ENCODE results near the gene POU2F1.
"Not testable (repeated sequence)": the region's sequence is repeated elsewhere in the genome, so short reads cannot be mapped to it uniquely, and the experiment has no call there.

POU2F1 gene

DNA sequence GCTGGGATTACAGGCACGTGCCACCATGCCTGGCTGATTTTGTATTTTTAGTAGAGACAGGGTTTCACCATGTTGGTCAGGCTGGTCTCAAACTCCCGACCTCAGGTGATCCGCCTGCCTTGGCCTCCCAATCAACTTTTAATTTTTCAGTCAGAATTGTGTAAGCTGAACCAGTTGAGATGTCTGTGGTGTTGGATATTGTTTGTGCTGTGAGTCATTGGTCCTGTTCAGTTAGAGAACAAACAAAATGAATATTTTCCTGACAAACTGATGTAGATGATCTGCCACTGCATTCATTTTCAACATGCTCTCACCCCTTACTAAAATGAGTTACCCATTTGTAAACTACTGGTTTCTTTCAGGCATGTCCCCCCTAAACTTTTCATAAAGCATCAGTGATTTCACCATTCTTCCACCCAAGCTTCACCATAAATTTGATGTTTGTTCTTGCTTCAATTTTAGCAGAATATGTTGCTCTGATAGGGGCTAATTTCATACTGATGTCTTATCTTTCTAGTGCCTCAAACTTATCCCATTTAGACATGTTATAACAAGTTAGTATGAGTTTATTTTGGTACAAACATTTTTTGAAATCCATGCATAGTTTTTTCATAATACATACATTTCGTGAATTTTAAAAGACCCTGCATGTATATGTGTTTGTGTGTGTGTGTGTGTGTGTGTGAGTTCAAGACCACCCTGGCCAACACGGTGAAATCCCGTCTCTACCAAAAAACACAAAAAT lies 15.2 kb upstream of the POU2F1 start:
- DNase-seq (ENCODE audit: low read depth in 2 of 2) = not testable (repeated sequence)

DNA sequence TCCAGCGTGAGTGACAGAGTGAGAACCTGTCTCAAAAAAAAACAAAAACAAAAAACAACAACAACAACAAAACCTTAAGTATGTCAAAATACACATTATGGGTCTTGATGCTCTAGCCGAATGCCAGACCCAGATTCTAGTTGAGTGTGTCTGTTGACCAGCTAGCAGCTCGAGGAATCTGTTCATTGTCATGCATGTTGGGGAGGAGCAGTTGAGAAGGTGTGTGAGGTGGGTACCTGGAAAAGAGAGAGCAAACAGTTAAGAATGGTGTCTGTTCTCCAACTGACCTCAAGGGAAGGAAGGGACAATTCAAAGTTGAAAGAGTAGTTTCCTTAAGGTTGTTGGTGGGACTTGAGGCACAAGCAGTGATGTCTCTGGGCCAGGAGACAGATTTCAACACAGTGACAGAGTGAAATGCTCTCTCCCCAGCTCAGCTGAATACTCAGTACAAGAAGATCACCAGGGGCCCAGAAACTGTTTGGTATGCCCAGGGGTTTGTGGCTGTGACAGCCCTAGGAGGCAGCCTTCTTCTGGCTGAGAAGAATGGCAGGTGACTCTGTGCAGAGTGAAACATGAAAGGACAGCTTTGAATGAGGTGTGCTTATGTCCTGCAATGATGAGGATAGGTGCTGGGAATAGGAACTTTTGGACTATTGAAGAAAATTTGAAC lies 14.4 kb upstream of the POU2F1 start:
- DNase-seq (ENCODE audit: low read depth in 2 of 2) = no peak

DNA sequence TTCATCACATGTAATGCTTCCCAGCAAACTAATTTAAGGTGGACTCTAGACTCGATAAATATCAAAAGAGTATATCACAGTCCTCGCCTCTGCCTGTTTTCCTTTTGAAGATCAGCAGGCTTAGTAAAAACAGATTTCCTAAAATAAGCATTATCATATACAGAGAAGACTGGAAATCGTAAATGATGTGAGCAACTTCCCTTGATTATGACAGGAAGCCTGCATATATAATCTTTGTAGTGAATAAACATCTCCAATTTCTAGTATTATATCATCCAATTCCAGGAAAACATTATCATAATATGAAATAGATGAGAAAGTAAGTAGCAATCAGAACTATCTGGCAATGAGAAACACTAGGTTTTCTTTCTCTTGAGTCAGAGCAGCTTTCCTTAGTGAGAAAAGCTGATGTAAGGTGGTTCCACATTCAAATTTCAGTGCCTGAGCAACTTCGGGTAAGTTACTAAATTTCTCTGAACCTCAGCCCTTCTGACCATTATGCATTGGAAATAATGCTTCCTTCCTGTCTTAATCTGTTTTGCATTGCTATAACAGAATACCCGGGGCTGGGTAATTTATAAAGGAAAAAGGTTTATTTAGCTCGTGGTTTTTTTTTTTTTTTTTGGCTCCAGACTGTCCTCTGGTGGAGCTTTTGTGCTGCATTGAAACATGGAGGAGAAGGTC lies 12.6 kb upstream of the POU2F1 start:
- DNase-seq (ENCODE audit: low read depth in 2 of 2) = no peak

DNA sequence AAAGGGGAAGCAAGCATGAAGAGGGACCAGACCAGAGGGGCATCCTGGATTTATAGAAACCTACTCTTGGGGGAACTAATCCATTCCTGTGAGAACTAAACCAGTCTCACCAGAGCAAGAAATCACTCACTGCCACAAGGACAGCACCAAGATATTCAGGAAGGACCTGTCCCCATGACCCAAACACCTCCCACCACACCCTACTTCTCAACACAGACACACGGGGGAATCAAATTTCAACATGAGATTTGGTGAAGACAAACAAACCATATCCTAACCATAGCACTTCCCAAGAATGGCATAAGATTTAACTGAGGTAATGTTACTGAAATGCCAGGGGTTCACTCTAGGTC lies 12.1 kb upstream of the POU2F1 start:
- no peak for DNase-seq (ENCODE audit: low read depth in 2 of 2)

DNA sequence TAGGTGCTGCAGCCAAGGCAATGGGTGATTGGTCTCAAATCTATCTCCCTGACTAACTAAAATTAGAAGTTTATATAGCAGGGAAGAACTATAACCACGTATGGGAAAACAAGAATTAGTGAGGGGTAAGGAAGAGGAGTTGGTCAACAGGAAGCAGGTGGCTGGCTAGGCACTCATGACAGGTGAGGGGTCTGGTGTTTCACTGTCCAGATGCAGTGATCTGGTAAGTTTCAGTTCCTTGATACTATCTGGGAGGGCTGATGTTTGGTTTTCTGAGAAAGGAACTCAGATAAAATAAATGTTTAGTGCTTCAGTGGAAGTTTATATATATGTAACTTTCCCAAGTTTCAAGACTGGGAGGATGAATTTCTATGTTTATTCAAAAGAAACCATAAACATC lies 11.6 kb upstream of the POU2F1 start:
- no peak for DNase-seq (ENCODE audit: low read depth in 2 of 2)

DNA sequence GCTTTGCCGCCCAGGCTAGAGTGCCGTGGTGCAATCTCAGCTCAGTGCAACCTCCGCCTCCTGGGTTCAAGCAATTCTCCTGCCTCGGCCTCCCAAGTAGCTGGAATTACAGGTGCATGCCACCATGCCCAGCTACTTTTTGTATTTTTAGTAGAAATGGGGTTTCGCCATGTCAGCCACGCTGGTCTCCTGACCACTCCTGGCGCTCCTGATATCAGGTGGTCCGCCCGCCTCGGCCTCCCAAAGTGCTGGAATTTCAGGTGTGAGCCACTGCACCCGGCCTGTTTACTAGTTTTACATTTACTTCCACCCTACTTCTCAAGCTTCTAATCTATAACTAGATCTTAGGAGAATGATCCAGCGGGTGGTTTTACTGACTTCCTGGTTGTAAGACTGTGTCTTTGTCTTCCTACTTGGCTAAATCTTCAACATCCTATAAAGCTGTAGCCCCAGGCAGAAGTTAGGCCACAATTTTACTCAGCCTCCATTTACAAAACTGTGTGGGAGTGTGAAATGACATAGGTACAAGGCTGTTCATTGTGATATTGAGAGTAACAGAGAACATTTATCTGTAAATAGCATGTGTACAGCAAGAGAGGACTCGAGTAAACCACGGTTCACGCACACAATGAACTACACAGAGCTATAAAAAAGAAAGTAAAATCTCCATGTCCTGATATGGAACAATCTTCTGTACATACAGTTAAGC lies 9.6 kb upstream of the POU2F1 start:
- DNase-seq (ENCODE audit: low read depth in 2 of 2) = no peak

DNA sequence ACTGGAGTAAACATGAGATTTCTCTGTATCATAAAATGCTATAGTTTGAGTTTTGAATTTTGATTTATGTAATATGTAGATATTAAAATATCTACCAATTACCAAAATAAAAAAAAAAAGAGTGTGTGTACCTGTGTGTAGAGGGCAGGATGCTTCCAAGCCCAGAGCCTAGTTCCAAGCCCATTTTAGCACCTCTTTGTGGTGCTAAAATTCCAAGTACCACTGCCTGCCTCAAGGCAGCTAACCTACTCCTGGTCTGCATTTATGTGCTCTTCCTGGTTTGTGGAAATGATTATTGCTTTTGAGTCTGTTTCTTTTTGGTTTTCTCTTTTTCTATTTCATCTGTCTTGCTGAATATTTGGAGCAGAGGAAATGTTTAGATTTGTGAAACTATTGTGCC lies 8.7 kb upstream of the POU2F1 start:
- no peak for DNase-seq (ENCODE audit: low read depth in 2 of 2)

DNA sequence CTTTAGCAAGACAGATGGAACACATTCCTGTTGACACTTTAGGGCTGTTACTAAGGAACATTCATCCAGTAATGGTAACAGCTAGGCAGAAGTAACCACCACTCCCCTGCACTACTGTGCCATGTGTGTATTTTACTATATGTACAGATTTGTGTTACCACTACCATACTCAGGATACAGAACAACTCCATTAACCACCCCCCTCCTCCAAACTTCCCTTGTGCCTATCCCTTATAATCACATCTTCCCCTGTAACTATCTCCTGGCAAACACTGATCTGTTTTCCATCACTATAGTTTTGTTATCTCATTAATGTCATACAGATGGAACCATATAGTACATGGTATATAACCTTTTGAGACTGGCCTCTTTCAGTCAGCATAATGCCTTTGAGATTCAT lies 3.9 kb upstream of the POU2F1 start:
- DNase-seq (ENCODE audit: low read depth in 2 of 2) = no peak

DNA sequence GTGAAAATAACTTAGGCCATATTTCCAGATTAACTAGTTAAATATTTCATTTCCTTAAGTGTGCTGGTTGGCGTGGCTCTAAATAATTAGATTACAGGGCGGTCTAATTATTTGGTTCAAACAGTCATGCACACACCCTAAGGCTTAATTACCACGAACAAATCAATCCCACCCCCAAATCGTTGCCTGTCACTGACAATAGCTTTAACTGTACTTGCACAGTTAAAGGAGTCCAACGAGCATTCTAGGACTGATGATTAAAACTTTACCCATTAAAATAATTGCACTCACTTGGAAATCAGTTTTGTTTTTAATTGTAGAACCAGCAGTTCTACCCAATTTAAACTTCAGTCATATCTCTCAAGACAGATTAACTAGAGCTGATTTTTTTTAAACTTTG lies 1.5 kb upstream of the POU2F1 start:
- no peak for DNase-seq (ENCODE audit: low read depth in 2 of 2)

DNA sequence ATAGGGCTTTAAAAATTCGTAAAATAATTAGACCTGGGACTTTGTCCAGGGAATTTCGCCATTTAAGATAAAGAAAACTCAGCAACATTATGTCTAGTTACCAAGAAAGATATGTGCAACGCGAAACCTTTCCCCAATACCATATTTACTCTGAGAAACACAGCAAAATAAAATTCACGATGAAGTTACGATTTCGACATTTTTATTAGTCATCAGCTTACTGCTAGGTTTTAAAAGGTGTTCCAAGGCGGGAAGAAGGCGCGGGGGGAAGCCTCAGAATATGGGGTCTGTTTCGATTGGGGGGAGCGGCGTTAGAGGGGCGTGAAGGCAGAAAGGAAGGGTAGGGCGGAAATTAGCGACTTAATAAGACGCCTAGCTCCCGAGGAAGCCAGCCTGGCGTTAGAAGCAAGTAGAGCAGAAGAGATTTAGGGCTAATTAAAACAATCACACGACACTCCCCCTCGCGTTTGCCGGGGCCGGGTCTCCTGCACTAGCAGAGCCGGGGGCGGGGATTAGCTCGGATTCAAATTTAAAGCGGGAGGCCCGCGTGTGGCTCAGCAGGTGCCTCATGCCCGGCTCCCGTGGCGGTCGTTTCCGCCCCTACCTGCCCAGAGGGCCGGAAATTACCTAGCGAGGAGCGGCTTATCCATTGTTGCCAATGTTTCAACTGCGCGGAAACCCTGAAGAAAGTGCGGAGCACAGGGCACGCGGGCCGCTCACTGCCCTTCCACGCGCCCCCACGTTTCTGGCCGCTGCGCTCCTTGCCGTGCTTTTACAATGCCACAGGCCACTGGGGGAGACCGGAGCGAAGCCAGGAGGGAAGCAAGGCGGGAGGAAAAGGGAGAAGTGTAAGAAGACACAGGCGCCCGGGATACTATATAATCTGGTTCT lies 795 bp upstream of the POU2F1 start:
- peak; percentile 18 to 21 for DNase-seq (ENCODE audit: low read depth in 2 of 2)

DNA sequence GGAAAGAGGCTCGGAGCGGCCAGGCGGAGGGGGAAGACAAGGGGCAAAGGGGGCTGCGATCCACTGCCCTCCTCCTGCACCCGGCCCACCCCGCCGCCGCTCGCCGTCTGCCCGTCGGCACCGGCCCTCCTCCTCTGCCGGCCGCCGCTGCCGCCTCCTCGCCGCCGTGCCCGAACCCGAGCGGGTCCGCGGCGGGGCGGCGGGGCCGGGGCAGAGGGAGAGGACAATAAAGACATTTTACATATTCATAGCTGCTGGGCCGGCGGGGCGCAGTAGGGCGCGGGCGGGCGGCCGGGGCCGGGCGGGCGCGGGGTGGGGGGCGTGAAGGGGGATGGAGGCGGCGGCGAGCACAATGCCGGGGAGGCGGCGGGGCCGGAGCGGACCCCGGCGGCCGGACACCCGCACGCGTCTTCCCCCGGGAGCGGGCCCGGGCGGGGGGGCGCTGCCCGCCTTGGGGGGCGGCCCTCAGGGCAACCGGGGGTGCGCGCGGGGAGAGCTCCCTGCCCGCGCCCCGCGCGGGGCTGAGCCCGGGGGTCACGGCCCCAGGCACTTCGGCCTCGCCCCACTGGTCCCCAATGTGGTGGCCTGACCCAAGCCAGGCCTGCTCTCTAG lies 546 bp downstream of the POU2F1 start:
- no peak for DNase-seq (ENCODE audit: low read depth in 2 of 2)

DNA sequence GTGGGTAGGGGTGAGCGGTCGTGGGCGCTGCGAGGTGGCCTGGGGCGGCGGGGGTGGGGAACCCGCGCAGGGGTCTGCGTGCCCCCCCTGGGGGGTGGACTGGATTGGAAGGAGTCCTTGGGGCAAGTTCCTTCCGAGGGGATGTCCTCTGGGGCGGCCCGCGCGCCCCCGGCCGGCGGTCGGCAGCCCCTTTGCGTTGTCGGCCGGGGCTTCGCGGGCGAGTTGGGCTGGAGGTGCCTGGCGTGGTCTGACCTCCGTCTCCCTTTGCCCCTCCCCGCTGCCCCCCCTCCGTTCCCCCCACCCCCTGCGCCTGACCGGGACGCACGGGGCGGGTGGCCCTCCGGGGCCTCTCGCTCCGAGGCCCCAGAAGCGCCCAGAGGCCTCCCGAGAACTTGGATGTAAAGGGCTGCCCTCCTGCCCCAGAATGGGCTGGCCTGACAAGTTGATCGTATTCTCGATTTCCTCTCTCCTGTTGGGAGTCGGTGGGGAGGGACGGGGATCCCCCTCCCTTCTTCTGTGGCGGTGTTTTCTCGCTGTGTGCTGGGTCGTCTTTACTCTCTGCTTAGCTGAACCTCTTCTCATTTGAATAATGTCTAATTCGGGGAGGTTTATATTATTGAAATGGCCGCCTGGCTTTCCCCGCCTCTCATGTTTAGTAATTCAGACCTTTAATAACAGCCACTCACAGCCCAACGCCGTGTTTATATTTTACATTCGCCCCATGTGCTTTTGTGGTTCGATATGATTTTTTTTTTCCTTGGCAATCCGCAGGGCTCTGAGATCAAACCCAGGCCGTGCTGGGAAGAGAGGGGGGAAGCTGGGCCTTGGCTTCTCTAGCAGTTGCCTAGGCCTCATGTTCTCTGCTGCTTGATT lies 1.3 kb downstream of the POU2F1 start:
- peak; percentile 44 for DNase-seq (ENCODE audit: low read depth in 2 of 2)

DNA sequence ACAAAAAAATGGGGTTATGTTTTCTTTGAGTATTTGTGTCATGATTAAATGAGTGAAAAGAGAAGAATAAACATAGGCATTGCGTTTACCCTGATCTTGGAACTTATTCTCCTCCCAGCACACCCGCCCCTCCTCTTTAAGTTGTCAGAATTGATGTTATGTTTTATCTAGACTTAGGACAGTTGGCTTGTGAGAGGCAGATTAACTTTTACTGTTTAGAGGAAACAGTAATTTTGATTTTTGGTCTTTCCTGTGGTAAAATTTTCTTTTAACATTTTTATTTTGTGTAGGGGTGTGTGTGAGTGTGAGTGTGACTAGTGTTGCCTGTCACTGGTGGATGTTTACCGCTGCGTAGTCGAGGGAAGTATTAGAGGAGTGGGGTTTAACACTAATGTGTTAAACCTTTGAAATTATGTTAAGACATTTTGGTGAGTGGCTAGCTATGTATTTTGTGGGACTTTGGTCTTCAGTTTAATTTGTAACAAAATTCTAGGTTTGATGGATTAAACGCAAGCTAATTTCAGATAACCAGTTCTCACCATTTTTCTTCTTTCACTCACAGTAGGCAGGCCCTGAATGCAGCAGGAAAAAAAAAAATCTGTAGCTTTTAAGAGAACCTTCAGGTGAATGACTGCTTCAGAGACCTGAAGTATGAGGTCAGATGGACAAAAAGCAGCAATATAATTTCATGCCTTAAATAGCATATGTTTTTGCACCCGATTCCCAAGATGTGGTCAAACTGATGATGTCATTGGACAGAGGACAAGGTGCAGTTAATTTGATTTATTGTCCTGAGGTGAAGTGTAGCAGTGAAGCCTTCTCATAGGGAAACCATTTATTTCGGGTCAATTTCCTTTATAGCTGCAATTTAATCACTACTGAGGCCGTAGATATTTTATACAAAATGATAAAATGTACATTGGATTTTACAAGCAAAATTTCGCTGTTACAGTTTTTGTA lies 2.7 kb downstream of the POU2F1 start:
- DNase-seq (ENCODE audit: low read depth in 2 of 2) = no peak

DNA sequence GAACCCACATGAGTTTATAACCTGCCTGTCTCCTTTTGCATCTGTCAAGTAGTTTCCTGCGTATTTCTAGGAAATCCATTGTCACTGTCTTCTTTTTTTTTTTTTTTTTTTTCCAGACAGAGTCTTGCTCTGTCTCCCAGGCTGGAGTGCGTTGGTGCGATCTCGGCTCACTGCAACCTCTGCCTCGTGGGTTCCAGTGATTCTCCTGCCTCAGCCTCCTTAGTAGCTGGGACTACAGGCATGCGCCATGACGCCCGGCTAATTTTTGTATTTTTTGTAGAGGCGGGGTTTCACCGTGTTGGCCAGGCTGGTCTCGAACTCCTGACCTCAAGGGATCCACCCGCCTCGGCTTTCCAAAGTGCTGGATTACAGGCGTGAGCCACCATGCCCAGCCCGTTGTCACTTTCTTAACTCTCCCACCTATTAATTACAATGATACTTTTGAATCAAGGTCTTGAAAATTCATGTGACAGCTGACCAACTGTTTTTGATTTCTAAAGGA lies 4.1 kb downstream of the POU2F1 start:
- not testable (repeated sequence) for DNase-seq (ENCODE audit: low read depth in 2 of 2)

DNA sequence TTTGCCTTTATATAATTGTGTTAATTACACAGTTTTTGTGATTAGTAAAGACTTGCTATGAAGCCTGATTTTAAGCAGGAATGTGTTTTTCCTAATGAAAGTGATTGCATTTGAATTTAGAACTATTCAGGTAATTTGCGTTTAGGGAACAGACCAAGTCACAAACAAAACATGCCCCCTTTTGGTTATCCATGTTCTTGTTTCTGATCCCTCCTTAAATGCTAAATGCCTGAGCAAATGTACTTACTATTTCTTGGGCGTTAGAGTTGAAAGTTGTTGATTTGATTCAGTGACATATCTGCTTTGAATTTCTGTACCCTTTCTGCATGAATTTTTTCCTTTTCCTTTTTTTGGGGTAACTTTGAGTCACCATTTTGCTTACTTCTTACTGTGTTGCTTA lies 5.2 kb downstream of the POU2F1 start:
- DNase-seq (ENCODE audit: low read depth in 2 of 2) = no peak

DNA sequence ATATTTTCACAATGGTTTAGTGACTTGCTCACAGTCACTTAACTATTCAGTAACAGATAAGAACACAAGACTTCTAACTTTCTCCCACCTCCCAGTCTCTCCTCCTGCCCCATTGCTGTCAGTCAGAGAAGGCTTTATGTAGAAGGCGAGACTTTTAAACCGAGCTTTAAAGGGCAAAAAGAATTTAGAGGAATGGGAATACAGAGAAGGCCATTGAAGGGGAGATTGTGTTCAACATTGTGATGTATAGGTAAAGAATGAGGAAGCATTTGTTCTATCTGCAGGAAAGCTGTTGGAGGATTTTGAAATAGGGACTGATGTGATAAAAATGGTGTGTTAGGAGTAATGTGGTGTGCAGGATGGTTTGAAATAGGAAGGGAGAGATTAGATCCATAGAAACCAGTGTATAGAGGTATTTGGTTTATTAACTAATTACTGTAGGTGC lies 7.3 kb downstream of the POU2F1 start:
- no peak for DNase-seq (ENCODE audit: low read depth in 2 of 2)

DNA sequence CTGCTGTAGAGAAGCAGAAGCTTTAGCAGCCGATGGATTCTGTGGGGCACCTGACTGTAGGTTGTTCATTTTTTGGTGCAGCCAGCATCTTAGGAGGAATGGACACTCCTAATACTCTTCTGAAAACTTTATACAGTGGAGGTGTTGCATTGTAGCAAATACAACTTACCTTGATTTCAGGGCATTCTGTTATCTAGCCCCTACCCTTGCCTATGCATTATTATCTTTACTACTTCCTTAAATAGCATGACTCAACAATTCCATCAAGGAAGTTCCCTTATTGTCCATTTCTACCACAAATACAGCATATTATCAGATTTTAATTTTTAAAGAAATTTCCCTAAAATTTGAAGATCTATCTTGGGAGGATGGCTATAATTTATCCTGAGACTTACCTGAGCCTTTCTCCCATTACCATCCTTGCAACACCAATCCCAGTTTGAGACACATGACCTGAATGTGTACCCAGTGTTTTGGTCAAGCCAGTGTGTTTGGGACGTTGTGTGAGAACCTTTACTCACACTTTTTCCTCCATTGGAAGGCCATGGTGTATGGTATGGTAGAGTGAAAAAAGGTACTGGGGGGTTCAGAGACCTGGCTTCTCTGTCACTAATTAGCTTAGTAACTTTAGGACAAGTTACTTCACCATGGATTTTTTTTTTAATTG lies 9.2 kb downstream of the POU2F1 start:
- DNase-seq (ENCODE audit: low read depth in 2 of 2) = no peak

DNA sequence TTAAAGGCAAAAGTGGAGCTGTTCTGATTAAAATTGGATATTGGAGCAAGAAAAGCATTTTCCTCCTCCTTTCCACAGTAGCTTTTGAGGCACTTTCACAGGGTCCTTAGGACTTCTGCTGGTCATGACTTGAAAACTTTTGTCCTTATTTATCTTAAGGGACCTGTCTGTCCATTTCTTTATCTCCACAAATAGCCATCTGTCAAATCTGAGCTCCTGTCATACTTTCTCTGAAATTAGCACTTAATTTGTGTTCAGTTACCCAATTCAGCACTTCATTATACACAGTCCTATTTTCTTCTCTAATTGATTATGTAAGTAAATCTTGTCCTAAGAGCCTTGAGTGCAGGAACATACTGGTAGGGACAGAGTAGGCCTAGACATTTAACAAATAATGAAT lies 9.8 kb downstream of the POU2F1 start:
- no peak for DNase-seq (ENCODE audit: low read depth in 2 of 2)

Measured in fibroblast of skin of left biceps (primary cell).